BJ (cell line): Measurements from ENCODE around the gene GLP1R. TPM values are rescaled to one million over a fixed set of nuclear protein-coding genes. Genes with fewer than 3 reads are reported as not detected.

Experiments used
- CTCF ChIA-PET: fragments of 350-600 bp; formaldehyde crosslinking; extraction: SDS; loops from one replicate; lab custom pipeline; 2021; ENCODE audit warnings: antibody characterized with exemption, inconsistent platforms; lab: Yijun Ruan, JAX
- POLR2A ChIA-PET: fragments of 300-600 bp; sonication (Branson Sonifier 250); formaldehyde crosslinking; extraction: SDS; loops from one replicate; lab custom pipeline; 2021; ENCODE audit warnings: antibody characterized with exemption; lab: Charles Lee
- DNase-seq: peaks from one replicate; pipeline ENCODE4 v3.0.0-alpha.2; 2011; ENCODE audit warnings: low read depth
- H3K27me3 ChIP-seq: 2 replicates; pipeline ENCODE4 v1.6.0; 2011; ENCODE audit warnings: low read length; ENCODE audit not compliant: control insufficient read depth, insufficient read depth
- H3K36me3 ChIP-seq: 2 replicates; pipeline ENCODE4 v1.5.1; 2011; ENCODE audit warnings: low read length; ENCODE audit not compliant: control insufficient read depth, insufficient read depth
- H3K4me3 ChIP-seq: 2 replicates; pipeline ENCODE4 v1.5.1; 2011; ENCODE audit warnings: low read depth, mild to moderate bottlenecking, control low read depth, low read length
- CTCF ChIP-seq: IDR thresholded peaks from 2 replicates; pipeline ENCODE4 v1.5.1; 2011; ENCODE audit warnings: low read depth, mild to moderate bottlenecking, control low read depth, inconsistent platforms, low read length, moderate library complexity; ENCODE audit not compliant: insufficient read depth
- polyA plus RNA-seq: library from polyadenylated mRNA; depleted of rRNA; stranded (reverse); fragments of >200 nt; gene quantifications from 2 replicates; pipeline ENCODE4 v1.2.3, GENCODE V29; 2011

The GLP1R gene
- polyA plus RNA-seq, 1 experiment, result not detected

- ChIA-PET POLR2A (no interaction called here), CTCF (no interaction called here)
- no peak for DNase-seq
- H3K36me3 ChIP-seq, result no peaks in the 10 kb centered on the region
- no peak for TF ChIP-seq CTCF
- no peak overlapping the region for H3K4me3 ChIP-seq
- peaks cover 3% of the 10 kb centered on the region for H3K27me3 ChIP-seq
Measured at GRCh38 chr6:39062014-39062740, 13.6 kb downstream of the GLP1R start.

- peaks cover 3% of the 10 kb centered on the region for H3K27me3 ChIP-seq
- ChIA-PET POLR2A (no interaction called here), CTCF (no interaction called here)
- no peak for DNase-seq
- no peak for TF ChIP-seq CTCF
- no peaks in the 10 kb centered on the region for H3K36me3 ChIP-seq
- H3K4me3 ChIP-seq, result no peak overlapping the region
Measured at GRCh38 chr6:39063526-39063925, 14.9 kb downstream of the GLP1R start.

GRCh38 chr6:39065561-39065960 is 17.0 kb downstream of the GLP1R start:
- DNase-seq, result no peak
- TF ChIP-seq CTCF, result no peak
- no peaks in the 10 kb centered on the region for H3K36me3 ChIP-seq
- peaks cover 1% of the 10 kb centered on the region; the same call in 1 of the 2 replicates for H3K27me3 ChIP-seq
- CTCF ChIA-PET, result no interaction called here
- POLR2A ChIA-PET, result no interaction called here
- no peak overlapping the region for H3K4me3 ChIP-seq

GRCh38 chr6:39068391-39068790 is 19.8 kb downstream of the GLP1R start:
- no peak for TF ChIP-seq CTCF
- Histone ChIP-seq H3K27me3 (no peaks in the 10 kb centered on the region), H3K4me3 (no peak overlapping the region), H3K36me3 (no peaks in the 10 kb centered on the region)
- ChIA-PET CTCF (no interaction called here), POLR2A (no interaction called here)
- DNase-seq, result no peak

GRCh38 chr6:39072830-39073229 is 24.2 kb downstream of the GLP1R start:
- H3K36me3 ChIP-seq, result no peaks in the 10 kb centered on the region
- ChIA-PET POLR2A (no interaction called here), CTCF (no interaction called here)
- no peak for DNase-seq
- no peak for TF ChIP-seq CTCF
- H3K4me3 ChIP-seq, result no peak overlapping the region
- no peaks in the 10 kb centered on the region for H3K27me3 ChIP-seq
